Upper lobe of left lung (tissue), 6 donors: ENCODE results near the gene DOCK8. TPM values are rescaled to one million over a fixed set of nuclear protein-coding genes. Genes with fewer than 3 reads are reported as not detected.
A peak's percentile ranks its signal among the peaks of the same experiment; 100 is the strongest.

ENCODE experiments used
- ATAC-seq, 2 donors: fragments of 200-7000 bp; cut with Tn5 transposase; one replicate each; pipeline ENCODE4 v1.9.1; 2022; ENCODE audit warnings: mild to moderate bottlenecking in 2 of 2, moderate library complexity in 2 of 2; ENCODE audit not compliant: low FRiP score in 2 of 2
- DNase-seq, 2 donors: peaks; one replicate each; pipeline ENCODE4 v3.0.0-alpha.2; 2019 to 2020
- H3K27ac ChIP-seq, 4 donors: fragments of 200-600 bp; sonication (generic); one replicate each; pipeline ENCODE4 v1.5.1; 2016 to 2019
- H3K27me3 ChIP-seq, 4 donors: fragments of 200-600 bp; sonication (generic); one replicate each; pipeline ENCODE4 v1.5.1; 2017 to 2019
- H3K36me3 ChIP-seq, 4 donors: fragments of 200-600 bp; sonication (generic); one replicate each; pipeline ENCODE4 v1.5.1; 2016 to 2019
- H3K4me1 ChIP-seq, 4 donors: fragments of 200-600 bp; sonication (generic); one replicate each; pipeline ENCODE4 v1.5.1; 2018 to 2019
- H3K4me3 ChIP-seq, 4 donors: fragments of 200-600 bp; sonication (generic); one replicate each; pipeline ENCODE4 v1.5.1; 2017 to 2019; ENCODE audit warnings: mild to moderate bottlenecking in 2 of 4, moderate library complexity in 1 of 4
- H3K9me3 ChIP-seq, 4 donors: fragments of 200-600 bp; sonication (generic); one replicate each; pipeline ENCODE4 v1.5.1; 2018 to 2019
- CTCF ChIP-seq, 6 experiments: fragments of 450-650 bp in 4 of 6; fragments of 200-600 bp in 2 of 6; sonication (generic) in 2 of 6; IDR thresholded peaks; one replicate each; pipeline ENCODE4 v1.5.1; 2016 to 2019; ENCODE audit warnings: antibody characterized with exemption in 6 of 6
- EP300 ChIP-seq, 4 donors: sonication (generic); formaldehyde crosslinking; IDR thresholded peaks; one replicate each; pipeline ENCODE4 v1.5.1; 2017; ENCODE audit warnings: antibody characterized with exemption in 4 of 4, control low read depth in 2 of 4
- POLR2A ChIP-seq, 4 donors: fragments of 450-650 bp; IDR thresholded peaks; one replicate each; pipeline ENCODE4 v1.5.1; 2016 to 2017; ENCODE audit warnings: antibody characterized with exemption in 4 of 4, mild to moderate bottlenecking in 2 of 4
- POLR2AphosphoS5 ChIP-seq, 2 donors: sonication (generic); formaldehyde crosslinking; IDR thresholded peaks; one replicate each; pipeline ENCODE4 v1.5.1; 2017; ENCODE audit warnings: antibody characterized with exemption in 2 of 2
- WGBS, 2 donors: methylation state at CpG; one replicate each; pipeline ENCODE4 v1.1.5; 2017 to 2018; 5-methylcytosine and 5-hydroxymethylcytosine counted together
- total RNA-seq, 6 donors: library from RNA; depleted of rRNA in 4 of 6; stranded (reverse); fragments of >200 nt in 4 of 6; gene quantifications; one replicate each; pipeline versions ENCODE4 v1.1.0 to v1.2.1, GENCODE V29; 2016 to 2021
- donor health status: DM: no; HTN: no; CAD: no; lungs with moderate emphysema.
- donor health status: DM: no; HTN: yes; CAD: no; lungs with severe emphysema.

Gene DOCK8
- total RNA-seq, 6 donors from 2014 or later: 44.7 to 103 (median 74.6) TPM

GRCh38 chr9:257957-258356, 43.3 kb downstream of the DOCK8 start:
- Histone ChIP-seq H3K4me3 (no peak overlapping the region), H3K27ac (peak overlapping the region; percentile 28 to 63 (median 56)), H3K27me3 (no peaks in the 10 kb centered on the region), H3K9me3 (no peaks in the 10 kb centered on the region), H3K4me1 (peaks cover 0 to 3% (median 0%) of the 10 kb centered on the region in 4 donors), H3K36me3 (no peaks in the 10 kb centered on the region)
- ATAC-seq (peak; percentile 73 to 87), DNase-seq (no peak)
- WGBS, 2 donors: 0 to 14% methylated on average over 1 of the region's 1 CpG
- TF ChIP-seq CTCF (IDR thresholded peaks at IDR 0.05) (no peak), EP300 (IDR thresholded peaks at IDR 0.05) (no peak), POLR2A (IDR thresholded peaks at IDR 0.05) (no peak), POLR2AphosphoS5 (IDR thresholded peaks at IDR 0.05) (no peak)

- no peak for ATAC-seq
- no peak for DNase-seq
- H3K9me3 ChIP-seq: no peaks in the 10 kb centered on the region
- no peak overlapping the region for H3K4me3 ChIP-seq
- H3K36me3 ChIP-seq: no peaks in the 10 kb centered on the region
- H3K27me3 ChIP-seq: no peaks in the 10 kb centered on the region
- TF ChIP-seq EP300 (IDR thresholded peaks at IDR 0.05) (no peak), POLR2AphosphoS5 (IDR thresholded peaks at IDR 0.05) (no peak)
- H3K27ac ChIP-seq: no peak overlapping the region
- H3K4me1 ChIP-seq: peaks cover 0 to 3% (median 0%) of the 10 kb centered on the region in 4 donors
- WGBS, 2 donors: 69 to 70% methylated on average over 2 of the region's 2 CpGs
These were observed 45.0 kb downstream of the DOCK8 start for GRCh38 chr9:259405-260404.

GRCh38 chr9:264231-264630, 49.6 kb downstream of the DOCK8 start:
- Histone ChIP-seq H3K36me3 (no peaks in the 10 kb centered on the region), H3K27ac (no peak overlapping the region), H3K4me3 (no peak overlapping the region), H3K4me1 (peaks cover 0 to 4% (median 0%) of the 10 kb centered on the region in 4 donors), H3K27me3 (no peaks in the 10 kb centered on the region), H3K9me3 (no peaks in the 10 kb centered on the region)
- no peak for ATAC-seq
- 39 to 60% methylated on average over 2 of the region's 2 CpGs for WGBS, 2 donors
- DNase-seq: no peak
- no peak for TF ChIP-seq POLR2AphosphoS5 (IDR thresholded peaks at IDR 0.05)
- no peak for TF ChIP-seq CTCF (IDR thresholded peaks at IDR 0.05)
- no peak for TF ChIP-seq POLR2A (IDR thresholded peaks at IDR 0.05)
- no peak for TF ChIP-seq EP300 (IDR thresholded peaks at IDR 0.05)

GRCh38 chr9:265209-265870, 50.7 kb downstream of the DOCK8 start:
- no peak for ATAC-seq
- 47 to 54% methylated on average over 7 of the region's 7 CpGs for WGBS, 2 donors
- H3K27me3 ChIP-seq: no peaks in the 10 kb centered on the region
- H3K4me1 ChIP-seq: peaks cover 0 to 4% (median 0%) of the 10 kb centered on the region in 4 donors
- no peaks in the 10 kb centered on the region for H3K36me3 ChIP-seq
- no peak for DNase-seq
- TF ChIP-seq CTCF (IDR thresholded peaks at IDR 0.05) (no peak), POLR2AphosphoS5 (IDR thresholded peaks at IDR 0.05) (no peak), POLR2A (IDR thresholded peaks at IDR 0.05) (no peak), EP300 (IDR thresholded peaks at IDR 0.05) (no peak)
- no peaks in the 10 kb centered on the region for H3K9me3 ChIP-seq
- no peak overlapping the region for H3K4me3 ChIP-seq
- H3K27ac ChIP-seq: no peak overlapping the region

- no peak for TF ChIP-seq CTCF (IDR thresholded peaks at IDR 0.05)
- no peak for TF ChIP-seq POLR2A (IDR thresholded peaks at IDR 0.05)
- TF ChIP-seq POLR2AphosphoS5 (IDR thresholded peaks at IDR 0.05): no peak
- no peak for TF ChIP-seq EP300 (IDR thresholded peaks at IDR 0.05)
- Histone ChIP-seq H3K27ac (no peak overlapping the region), H3K4me1 (peaks cover 0 to 4% (median 0%) of the 10 kb centered on the region in 4 donors), H3K36me3 (no peaks in the 10 kb centered on the region), H3K4me3 (no peak overlapping the region), H3K9me3 (no peaks in the 10 kb centered on the region), H3K27me3 (no peaks in the 10 kb centered on the region)
- no peak for DNase-seq
- WGBS, 2 donors: 83 to 89% methylated on average over 2 of the region's 2 CpGs
- ATAC-seq: no peak
These were observed 51.6 kb downstream of the DOCK8 start for GRCh38 chr9:266228-266627.
